GM12873 (cell line): ENCODE data around the gene GLIS2.

Source experiments
- TF ChIP-seq, protein P1 (sequence below): IDR thresholded peaks from 2 replicates; pipeline ENCODE4 v1.5.1; 2012; ENCODE audit warnings: low read depth, mild to moderate bottlenecking, moderate library complexity, low read length, control low read depth; ENCODE audit not compliant: insufficient read depth; ENCODE audit errors: missing control alignments

The GLIS2 gene

GRCh38 chr16:4339909-4340308 lies 24.0 kb downstream of the GLIS2 start:
- TF ChIP-seq, protein P1, sequence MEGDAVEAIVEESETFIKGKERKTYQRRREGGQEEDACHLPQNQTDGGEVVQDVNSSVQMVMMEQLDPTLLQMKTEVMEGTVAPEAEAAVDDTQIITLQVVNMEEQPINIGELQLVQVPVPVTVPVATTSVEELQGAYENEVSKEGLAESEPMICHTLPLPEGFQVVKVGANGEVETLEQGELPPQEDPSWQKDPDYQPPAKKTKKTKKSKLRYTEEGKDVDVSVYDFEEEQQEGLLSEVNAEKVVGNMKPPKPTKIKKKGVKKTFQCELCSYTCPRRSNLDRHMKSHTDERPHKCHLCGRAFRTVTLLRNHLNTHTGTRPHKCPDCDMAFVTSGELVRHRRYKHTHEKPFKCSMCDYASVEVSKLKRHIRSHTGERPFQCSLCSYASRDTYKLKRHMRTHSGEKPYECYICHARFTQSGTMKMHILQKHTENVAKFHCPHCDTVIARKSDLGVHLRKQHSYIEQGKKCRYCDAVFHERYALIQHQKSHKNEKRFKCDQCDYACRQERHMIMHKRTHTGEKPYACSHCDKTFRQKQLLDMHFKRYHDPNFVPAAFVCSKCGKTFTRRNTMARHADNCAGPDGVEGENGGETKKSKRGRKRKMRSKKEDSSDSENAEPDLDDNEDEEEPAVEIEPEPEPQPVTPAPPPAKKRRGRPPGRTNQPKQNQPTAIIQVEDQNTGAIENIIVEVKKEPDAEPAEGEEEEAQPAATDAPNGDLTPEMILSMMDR: no peak

- TF ChIP-seq, protein P1: no peak
Observed at GRCh38 chr16:4340443-4340842, 24.6 kb downstream of the GLIS2 start.

DNA sequence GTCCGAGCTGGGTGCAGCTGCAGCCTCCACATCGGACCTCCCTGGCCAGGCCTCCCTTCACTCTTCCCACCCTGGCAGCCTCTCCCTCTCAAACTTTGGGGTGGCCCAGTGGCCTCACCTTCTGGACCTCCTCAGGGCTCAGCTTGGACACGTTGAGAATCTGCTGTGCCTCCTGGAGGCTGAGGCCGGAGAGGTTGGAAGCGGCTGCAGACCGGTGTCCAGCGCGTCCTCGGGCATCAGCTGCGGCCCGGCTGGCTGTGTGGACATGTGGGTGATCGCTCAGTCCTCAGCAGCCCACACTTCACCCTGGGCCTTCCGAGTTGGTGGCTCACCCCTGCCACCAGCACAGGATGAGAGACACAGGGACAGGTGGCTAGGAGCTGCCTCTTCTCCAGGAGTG lies 25.4 kb downstream of the GLIS2 start:
- TF ChIP-seq, protein P1: no peak

- TF ChIP-seq, protein P1: no peak
Observed at GRCh38 chr16:4342866-4343744, 27.2 kb downstream of the GLIS2 start.

DNA sequence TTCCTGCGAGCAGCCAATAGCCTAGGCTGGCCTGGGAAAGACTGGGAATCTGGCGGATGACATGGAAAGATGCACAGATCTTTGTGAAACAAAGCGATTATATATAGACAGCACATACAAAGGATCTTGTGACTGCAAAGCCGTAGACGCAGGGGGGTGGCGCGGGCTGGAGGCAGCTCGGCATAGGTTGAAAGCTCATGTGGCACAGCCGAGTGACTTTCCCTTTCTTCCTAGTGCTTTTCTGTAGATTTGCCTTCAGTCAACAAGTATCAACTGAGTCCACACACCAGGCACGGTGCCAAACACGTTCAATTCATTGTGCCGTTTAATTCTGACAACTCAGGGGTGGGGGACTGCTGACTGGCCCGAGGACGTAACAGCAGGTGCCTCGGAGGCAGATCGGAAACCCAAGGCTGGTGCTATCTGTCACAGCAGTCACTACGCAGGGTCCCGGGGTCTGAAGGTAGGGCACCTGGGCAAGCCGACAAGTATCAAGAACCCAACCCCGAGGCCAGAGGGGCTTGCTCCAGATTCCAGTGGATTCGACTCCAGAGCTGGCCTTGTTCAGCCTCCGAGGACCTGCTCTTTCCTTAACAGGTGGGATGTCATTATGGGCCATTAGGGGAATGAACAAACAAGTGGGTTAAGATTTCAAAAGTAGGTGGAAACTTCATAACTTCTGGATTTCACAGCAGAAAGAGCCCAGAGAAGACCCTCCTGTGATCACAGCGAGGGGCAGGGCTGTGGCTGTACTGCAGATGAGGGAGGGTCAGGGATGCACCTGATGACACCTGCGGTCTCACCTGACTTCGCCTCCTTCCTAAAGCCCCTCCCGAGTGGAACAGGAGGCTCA lies 29.3 kb downstream of the GLIS2 start:
- TF ChIP-seq, protein P1: no peak

DNA sequence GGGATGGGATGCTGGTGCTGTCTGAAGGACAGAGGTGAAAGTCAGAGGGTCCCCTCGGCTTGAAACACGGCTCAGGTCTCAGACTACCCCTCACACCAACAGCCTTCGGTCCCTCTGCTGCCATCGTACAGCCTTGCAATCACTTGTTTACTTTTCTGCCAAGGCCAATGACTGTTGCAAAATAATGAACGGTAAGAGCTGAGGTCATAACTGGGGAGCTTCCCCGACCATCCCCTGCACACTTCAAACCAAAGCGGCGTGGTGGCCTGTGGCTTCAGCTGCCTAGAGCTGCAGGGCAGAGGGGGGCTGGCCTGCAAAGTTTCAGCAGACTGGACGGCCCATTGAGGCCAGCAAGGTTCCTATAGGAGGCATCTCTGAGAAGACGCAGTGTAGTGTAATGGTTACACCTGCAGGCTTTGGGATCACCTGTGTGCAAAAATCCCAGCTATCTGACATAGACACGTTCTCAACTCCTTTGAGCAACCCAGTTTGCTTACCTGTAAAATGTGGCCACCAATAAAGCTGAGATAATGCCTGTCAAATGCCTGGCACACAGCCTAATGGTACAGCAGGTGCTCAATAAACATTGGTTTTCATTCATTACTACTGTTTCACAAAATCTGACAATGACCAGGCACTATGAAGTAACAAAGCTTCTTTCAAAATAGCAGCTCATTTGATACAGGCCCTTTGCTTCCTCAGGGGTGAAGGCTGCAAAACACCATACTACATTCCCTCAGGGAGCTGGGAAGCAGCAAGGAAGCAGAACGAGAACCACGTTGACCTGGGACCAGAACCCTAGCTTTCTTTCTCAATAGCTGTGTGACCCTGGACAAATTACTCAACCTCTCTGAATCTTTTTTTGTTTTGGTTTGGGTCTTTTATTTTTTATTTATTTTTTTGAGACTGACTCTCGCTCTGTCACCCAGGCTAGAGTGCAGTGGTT lies 30.2 kb downstream of the GLIS2 start:
- TF ChIP-seq, protein P1: no peak
